ENCODE results near the gene RAD51B. TPM values are rescaled to one million over a fixed set of nuclear protein-coding genes. Genes with fewer than 3 reads are reported as not detected.
"Not testable (repeated sequence)": the region's sequence is repeated elsewhere in the genome, so short reads cannot be mapped to it uniquely, and the experiment has no call there.

The RAD51B gene
- total RNA-seq, 1 donor from 2014 or later, result 5.3 TPM

- FAIRE-seq, result no peak
- no peak for DNase-seq (ENCODE audit: low spot score in 2 of 2)
Measured at GRCh38 chr14:68279777-68280233, 460.2 kb downstream of the RAD51B start.

GRCh38 chr14:68281497-68281896, 461.9 kb downstream of the RAD51B start:
- no peak for DNase-seq (ENCODE audit: low spot score in 2 of 2)
- no peak for FAIRE-seq

GRCh38 chr14:68282479-68283377, 463.1 kb downstream of the RAD51B start:
- FAIRE-seq, result no peak
- DNase-seq (ENCODE audit: low spot score in 2 of 2), result no peak

GRCh38 chr14:68283378-68284123, 464.0 kb downstream of the RAD51B start:
- FAIRE-seq (no peak), DNase-seq (ENCODE audit: low spot score in 2 of 2) (no peak)

GRCh38 chr14:68284333-68284732, 464.8 kb downstream of the RAD51B start:
- DNase-seq (ENCODE audit: low spot score in 2 of 2) (no peak), FAIRE-seq (no peak)

GRCh38 chr14:68284834-68285233, 465.3 kb downstream of the RAD51B start:
- FAIRE-seq, result no peak
- no peak for DNase-seq (ENCODE audit: low spot score in 2 of 2)

- no peak for FAIRE-seq
- no peak for DNase-seq (ENCODE audit: low spot score in 2 of 2)
Measured at GRCh38 chr14:68285421-68286179, 466.0 kb downstream of the RAD51B start.

- FAIRE-seq (no peak), DNase-seq (ENCODE audit: low spot score in 2 of 2) (no peak)
Measured at GRCh38 chr14:68286667-68287066, 467.1 kb downstream of the RAD51B start.

GRCh38 chr14:68289452-68289851, 469.9 kb downstream of the RAD51B start:
- FAIRE-seq; DNase-seq (ENCODE audit: low spot score in 2 of 2): not testable (repeated sequence)

GRCh38 chr14:68291820-68292219, 472.2 kb downstream of the RAD51B start:
- DNase-seq (ENCODE audit: low spot score in 2 of 2) (no peak), FAIRE-seq (no peak)

GRCh38 chr14:68292441-68293215, 473.0 kb downstream of the RAD51B start:
- FAIRE-seq (no peak), DNase-seq (ENCODE audit: low spot score in 2 of 2) (no peak)

GRCh38 chr14:68293404-68293803, 473.8 kb downstream of the RAD51B start:
- DNase-seq (ENCODE audit: low spot score in 2 of 2) (no peak), FAIRE-seq (no peak)

GRCh38 chr14:68295316-68295816, 475.8 kb downstream of the RAD51B start:
- FAIRE-seq, result no peak

GRCh38 chr14:68297039-68297438, 477.5 kb downstream of the RAD51B start:
- DNase-seq (ENCODE audit: low spot score in 2 of 2) (no peak), FAIRE-seq (no peak)

More at GRCh38 chr14:68295316-68295816, 475.8 kb downstream of the RAD51B start:
- peak in 1 of 2 donors; percentile 8 for DNase-seq (ENCODE audit: low spot score in 2 of 2)

- no peak for FAIRE-seq
- DNase-seq (ENCODE audit: low spot score in 2 of 2), result no peak
Measured at GRCh38 chr14:68297876-68298468, 478.4 kb downstream of the RAD51B start.

GRCh38 chr14:68300608-68301007, 481.0 kb downstream of the RAD51B start:
- DNase-seq (ENCODE audit: low spot score in 2 of 2), result no peak
- no peak for FAIRE-seq

- FAIRE-seq (no peak), DNase-seq (ENCODE audit: low spot score in 2 of 2) (no peak)
Measured at GRCh38 chr14:68301219-68301618, 481.6 kb downstream of the RAD51B start.

GRCh38 chr14:68302938-68303337, 483.4 kb downstream of the RAD51B start:
- DNase-seq (ENCODE audit: low spot score in 2 of 2); FAIRE-seq: not testable (repeated sequence)

- FAIRE-seq, result no peak
- DNase-seq (ENCODE audit: low spot score in 2 of 2), result no peak
Measured at GRCh38 chr14:68305738-68306137, 486.2 kb downstream of the RAD51B start.
